ENCODE results near the gene TRPV4. TPM values are rescaled to one million over a fixed set of nuclear protein-coding genes. Genes with fewer than 3 reads are reported as not detected.

TRPV4 gene
- total and polyA plus RNA-seq, 2 donors (not counting 3 experiments of a cell fraction or from before 2014, with no cell fraction given), result 8.8 to 22.3 TPM

DNA sequence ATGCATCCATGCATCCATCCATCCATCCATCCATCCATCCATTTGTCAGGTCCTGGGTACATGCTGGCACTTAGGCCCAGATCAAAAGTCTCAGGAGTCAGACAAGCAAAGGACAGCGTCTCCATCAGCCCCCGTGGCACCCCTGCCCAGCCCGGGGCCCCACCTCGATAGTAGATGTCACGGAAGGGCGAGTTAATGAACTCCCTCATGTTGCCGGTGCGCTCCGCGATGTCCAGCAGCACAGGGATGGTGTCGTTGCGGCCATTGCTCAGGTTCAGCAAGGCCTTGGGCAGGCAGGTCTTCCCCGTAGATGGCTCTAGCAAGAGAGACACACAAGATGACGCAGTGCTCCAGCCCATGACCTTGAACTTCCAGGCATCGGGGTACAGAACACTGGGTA, 30.4 kb downstream of the TRPV4 start:
- no peak for TF ChIP-seq GATA2 (IDR thresholded peaks at IDR 0.05; ENCODE audit: insufficient read depth, insufficient read length, low read depth, low read length)
- TF ChIP-seq, protein P1, sequence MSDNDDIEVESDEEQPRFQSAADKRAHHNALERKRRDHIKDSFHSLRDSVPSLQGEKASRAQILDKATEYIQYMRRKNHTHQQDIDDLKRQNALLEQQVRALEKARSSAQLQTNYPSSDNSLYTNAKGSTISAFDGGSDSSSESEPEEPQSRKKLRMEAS (IDR thresholded peaks at IDR 0.05; ENCODE audit: insufficient read depth, insufficient read length), result no peak
- TF ChIP-seq JUN (IDR thresholded peaks at IDR 0.05; ENCODE audit: borderline replicate concordance, insufficient read depth, insufficient read length, low read depth), result no peak
- no peak for TF ChIP-seq POLR2AphosphoS5 (IDR thresholded peaks at IDR 0.05; ENCODE audit: insufficient read depth, low read depth, low read length)
- no peak for TF ChIP-seq MYC (IDR thresholded peaks at IDR 0.05; ENCODE audit: low read depth, low read length)
- TF ChIP-seq POLR2A (IDR thresholded peaks at IDR 0.05; ENCODE audit: low read depth, low read length), result no peak
- TF ChIP-seq, protein P2, sequence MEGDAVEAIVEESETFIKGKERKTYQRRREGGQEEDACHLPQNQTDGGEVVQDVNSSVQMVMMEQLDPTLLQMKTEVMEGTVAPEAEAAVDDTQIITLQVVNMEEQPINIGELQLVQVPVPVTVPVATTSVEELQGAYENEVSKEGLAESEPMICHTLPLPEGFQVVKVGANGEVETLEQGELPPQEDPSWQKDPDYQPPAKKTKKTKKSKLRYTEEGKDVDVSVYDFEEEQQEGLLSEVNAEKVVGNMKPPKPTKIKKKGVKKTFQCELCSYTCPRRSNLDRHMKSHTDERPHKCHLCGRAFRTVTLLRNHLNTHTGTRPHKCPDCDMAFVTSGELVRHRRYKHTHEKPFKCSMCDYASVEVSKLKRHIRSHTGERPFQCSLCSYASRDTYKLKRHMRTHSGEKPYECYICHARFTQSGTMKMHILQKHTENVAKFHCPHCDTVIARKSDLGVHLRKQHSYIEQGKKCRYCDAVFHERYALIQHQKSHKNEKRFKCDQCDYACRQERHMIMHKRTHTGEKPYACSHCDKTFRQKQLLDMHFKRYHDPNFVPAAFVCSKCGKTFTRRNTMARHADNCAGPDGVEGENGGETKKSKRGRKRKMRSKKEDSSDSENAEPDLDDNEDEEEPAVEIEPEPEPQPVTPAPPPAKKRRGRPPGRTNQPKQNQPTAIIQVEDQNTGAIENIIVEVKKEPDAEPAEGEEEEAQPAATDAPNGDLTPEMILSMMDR (IDR thresholded peaks at IDR 0.05; ENCODE audit: extremely low read depth in 1 of 2, insufficient read depth in 1 of 2, low read depth in 1 of 2, low read length in 2 of 2), result no peak
- TF ChIP-seq EZH2 (IDR thresholded peaks at IDR 0.05; ENCODE audit: borderline replicate concordance, low read depth, low read length, severe bottlenecking), result no peak
- no peak for TF ChIP-seq FOS (IDR thresholded peaks at IDR 0.05; ENCODE audit: borderline replicate concordance, insufficient read depth, low read length)
- Histone ChIP-seq H4K20me1 (replicated peaks; ENCODE audit: control insufficient read depth, extremely low read depth, insufficient read depth, low read length) (no peaks in the 10 kb centered on the region), H2AFZ (ENCODE audit: low read depth, low read length) (no peak overlapping the region), H3K27me3 (ENCODE audit: control insufficient read depth in 2 of 2, insufficient read depth in 2 of 2, low read length in 2 of 2) (no peaks in the 10 kb centered on the region), H3K27ac (ENCODE audit: insufficient read depth, low read depth, low read length) (no peak overlapping the region), H3K36me3 (ENCODE audit: control insufficient read depth in 2 of 2, extremely low read depth in 1 of 2, insufficient read depth in 2 of 2, low read length in 2 of 2) (peaks cover 0 to 2% of the 10 kb centered on the region in 2 experiments), H3K9ac (replicated peaks; ENCODE audit: extremely low read depth, insufficient read depth, low read length) (no peak overlapping the region), H3K4me3 (replicated peaks in 1 of 3; ENCODE audit: insufficient read depth in 1 of 3, low read depth in 1 of 3, low read length in 3 of 3) (no peak overlapping the region), H3K4me2 (ENCODE audit: insufficient read depth, low read length) (no peak overlapping the region), H3K9me3 (replicated peaks; ENCODE audit: control insufficient read depth, insufficient read depth, low read length) (no peaks in the 10 kb centered on the region), H3K9me1 (replicated peaks; ENCODE audit: control insufficient read depth, extremely low read depth, insufficient read depth, low read length) (no peaks in the 10 kb centered on the region), H3K4me1 (ENCODE audit: control insufficient read depth, extremely low read depth, insufficient read depth, low read length) (no peaks in the 10 kb centered on the region), H3K79me2 (ENCODE audit: control insufficient read depth, insufficient read depth, low read length) (no peaks in the 10 kb centered on the region)
- POLR2A ChIA-PET, result no interaction called here
- dilution Hi-C loops (cut with MboI; ENCODE audit: extremely low pct_ligation_motif_present, low sequenced_read_pairs), result no loop called here
- intact Hi-C loops (cut with micrococcal nuclease), result no loop called here
- CTCF ChIA-PET, result interaction anchor here (6.1 kb wide), 1 partner anchor 42 kb away, joined by 159 read pairs; no protein-coding TSS in a partner anchor
- no TSS peak for BruUV-seq (replicated peaks)
- DNase-seq (ENCODE audit: low read depth, low spot score) (no peak), FAIRE-seq (no peak)

Data from endothelial cell of umbilical vein (primary cell).